ENCODE results near the gene CAT.

DNA sequence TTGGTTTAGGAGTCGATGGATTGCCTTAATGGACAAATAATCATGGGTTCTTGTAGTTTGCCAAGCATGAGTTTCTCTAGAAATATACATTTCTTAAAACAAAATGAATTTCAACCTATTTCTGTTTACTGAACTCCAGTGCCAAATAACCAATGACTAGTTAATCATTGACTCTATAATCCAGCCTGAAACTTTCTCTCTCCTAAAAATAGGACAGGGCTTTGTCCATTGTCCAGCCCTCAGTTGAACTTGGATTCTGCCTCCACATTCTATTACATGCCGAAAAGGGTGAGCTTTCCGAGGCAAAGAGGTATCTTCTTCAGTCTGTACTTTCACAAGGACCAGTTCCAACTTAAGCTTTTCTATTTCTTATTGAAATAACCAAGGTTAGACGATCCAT is 23.2 kb upstream of the CAT start:
- TF ChIP-seq, protein P1, sequence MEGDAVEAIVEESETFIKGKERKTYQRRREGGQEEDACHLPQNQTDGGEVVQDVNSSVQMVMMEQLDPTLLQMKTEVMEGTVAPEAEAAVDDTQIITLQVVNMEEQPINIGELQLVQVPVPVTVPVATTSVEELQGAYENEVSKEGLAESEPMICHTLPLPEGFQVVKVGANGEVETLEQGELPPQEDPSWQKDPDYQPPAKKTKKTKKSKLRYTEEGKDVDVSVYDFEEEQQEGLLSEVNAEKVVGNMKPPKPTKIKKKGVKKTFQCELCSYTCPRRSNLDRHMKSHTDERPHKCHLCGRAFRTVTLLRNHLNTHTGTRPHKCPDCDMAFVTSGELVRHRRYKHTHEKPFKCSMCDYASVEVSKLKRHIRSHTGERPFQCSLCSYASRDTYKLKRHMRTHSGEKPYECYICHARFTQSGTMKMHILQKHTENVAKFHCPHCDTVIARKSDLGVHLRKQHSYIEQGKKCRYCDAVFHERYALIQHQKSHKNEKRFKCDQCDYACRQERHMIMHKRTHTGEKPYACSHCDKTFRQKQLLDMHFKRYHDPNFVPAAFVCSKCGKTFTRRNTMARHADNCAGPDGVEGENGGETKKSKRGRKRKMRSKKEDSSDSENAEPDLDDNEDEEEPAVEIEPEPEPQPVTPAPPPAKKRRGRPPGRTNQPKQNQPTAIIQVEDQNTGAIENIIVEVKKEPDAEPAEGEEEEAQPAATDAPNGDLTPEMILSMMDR (IDR thresholded peaks at IDR 0.05), result no peak
- no peak for TF ChIP-seq POLR2A (IDR thresholded peaks at IDR 0.05)
